Dermis microvascular lymphatic vessel endothelial cell (primary cell): ENCODE results near the gene PARVG. TPM values are rescaled to one million over a fixed set of nuclear protein-coding genes. Genes with fewer than 3 reads are reported as not detected.

Experiments
- DNase-seq, 2 donors: peaks; one replicate each; pipeline versions ENCODE4 v3.0.0 to v3.0.0-alpha.2; 2010; ENCODE audit warnings: low read depth in 2 of 2
- total RNA-seq: library from RNA; depleted of rRNA; stranded (reverse); fragments of >200 nt; gene quantifications from 2 replicates; pipeline ENCODE4 v1.2.1, GENCODE V29; 2014

Gene PARVG
- total RNA-seq, result under 0.01 and 0.25 TPM in 2 replicates

GRCh38 chr22:44180706-44181032, at the start of gene PARVG:
Gene PARVG (plus strand): TSS chr22:44180925. CDS start chr22:44183330, 2,405 bp downstream.
- no peak for DNase-seq

- no peak for DNase-seq
These were observed 49.3 kb upstream of the PARVG start for GRCh38 chr22:44131412-44131811.

GRCh38 chr22:44131989-44132685, 48.6 kb upstream of the PARVG start:
- DNase-seq, result no peak

GRCh38 chr22:44132724-44133123, 48.0 kb upstream of the PARVG start:
- no peak for DNase-seq

- no peak for DNase-seq
These were observed 47.6 kb upstream of the PARVG start for GRCh38 chr22:44133161-44133560.

- DNase-seq, result peak; percentile 16 to 54
These were observed 46.7 kb upstream of the PARVG start for GRCh38 chr22:44133901-44134571.

GRCh38 chr22:44136112-44136511, 44.6 kb upstream of the PARVG start:
- DNase-seq, result no peak

GRCh38 chr22:44136786-44137185, 43.9 kb upstream of the PARVG start:
- DNase-seq, result no peak

GRCh38 chr22:44137415-44137814, 43.3 kb upstream of the PARVG start:
- no peak for DNase-seq

- no peak for DNase-seq
These were observed 41.0 kb upstream of the PARVG start for GRCh38 chr22:44139773-44140172.

GRCh38 chr22:44142421-44143104, 38.2 kb upstream of the PARVG start:
- DNase-seq, result no peak

- DNase-seq, result no peak
These were observed 37.6 kb upstream of the PARVG start for GRCh38 chr22:44143105-44143474.

- no peak for DNase-seq
These were observed 37.1 kb upstream of the PARVG start for GRCh38 chr22:44143579-44143978.

- no peak for DNase-seq
These were observed 36.6 kb upstream of the PARVG start for GRCh38 chr22:44144046-44144569.

- no peak for DNase-seq
These were observed 35.2 kb upstream of the PARVG start for GRCh38 chr22:44145544-44145943.

- no peak for DNase-seq
These were observed 34.5 kb upstream of the PARVG start for GRCh38 chr22:44146088-44146861.

GRCh38 chr22:44147008-44147645, 33.6 kb upstream of the PARVG start:
- DNase-seq, result no peak

GRCh38 chr22:44147821-44148574, 32.7 kb upstream of the PARVG start:
- DNase-seq, result no peak

- no peak for DNase-seq
These were observed 29.0 kb upstream of the PARVG start for GRCh38 chr22:44151676-44152075.

GRCh38 chr22:44153710-44154109, 27.0 kb upstream of the PARVG start:
- DNase-seq, result no peak
